NCI-H345 treated with DMSO at 0.1 percent for 48 hours (cell line): Measurements from ENCODE around the gene SNRNP48.

Experiments used
- DNase-seq: peaks from one replicate; lab custom pipeline; 2025; ENCODE audit not compliant: unreplicated experiment; lab: John Stamatoyannopoulos, UW

SNRNP48 gene

GRCh38 chr6:7589949-7590917 lies at the start of gene SNRNP48:
Gene SNRNP48, plus strand, starts transcription at chr6:7590198. Its CDS starts 60 bp downstream, at chr6:7590258.
- DNase-seq, result peak; percentile 31

GRCh38 chr6:7540595-7540994 lies 49.4 kb upstream of the SNRNP48 start:
- DNase-seq, result no peak

GRCh38 chr6:7541175-7542064 lies 48.6 kb upstream of the SNRNP48 start, which contains the start of gene DSP:
Gene DSP, plus strand, starts transcription at chr6:7541671. Its CDS starts 245 bp downstream, at chr6:7541916.
- no peak for DNase-seq

- DNase-seq, result no peak
Observed at GRCh38 chr6:7542065-7542873, 47.7 kb upstream of the SNRNP48 start.

GRCh38 chr6:7542874-7543624 lies 46.9 kb upstream of the SNRNP48 start:
- no peak for DNase-seq

GRCh38 chr6:7543789-7544424 lies 46.1 kb upstream of the SNRNP48 start:
- DNase-seq, result no peak

- no peak for DNase-seq
Observed at GRCh38 chr6:7544597-7544996, 45.4 kb upstream of the SNRNP48 start.

GRCh38 chr6:7545316-7546019 lies 44.5 kb upstream of the SNRNP48 start:
- DNase-seq, result no peak

GRCh38 chr6:7546020-7546369 lies 44.0 kb upstream of the SNRNP48 start:
- no peak for DNase-seq

- DNase-seq, result no peak
Observed at GRCh38 chr6:7546383-7546782, 43.6 kb upstream of the SNRNP48 start.

- DNase-seq, result no peak
Observed at GRCh38 chr6:7546896-7547295, 43.1 kb upstream of the SNRNP48 start.

- no peak for DNase-seq
Observed at GRCh38 chr6:7547315-7547714, 42.7 kb upstream of the SNRNP48 start.

GRCh38 chr6:7550433-7550801 lies 39.6 kb upstream of the SNRNP48 start:
- no peak for DNase-seq

GRCh38 chr6:7554533-7555275 lies 35.3 kb upstream of the SNRNP48 start:
- DNase-seq, result no peak

GRCh38 chr6:7555671-7556070 lies 34.3 kb upstream of the SNRNP48 start:
- DNase-seq, result no peak

- DNase-seq, result no peak
Observed at GRCh38 chr6:7556394-7557106, 33.4 kb upstream of the SNRNP48 start.

GRCh38 chr6:7557652-7558051 lies 32.3 kb upstream of the SNRNP48 start:
- no peak for DNase-seq

GRCh38 chr6:7558781-7559180 lies 31.2 kb upstream of the SNRNP48 start:
- no peak for DNase-seq
